ENCODE measurements around the gene CLCA4.

Gene CLCA4

DNA sequence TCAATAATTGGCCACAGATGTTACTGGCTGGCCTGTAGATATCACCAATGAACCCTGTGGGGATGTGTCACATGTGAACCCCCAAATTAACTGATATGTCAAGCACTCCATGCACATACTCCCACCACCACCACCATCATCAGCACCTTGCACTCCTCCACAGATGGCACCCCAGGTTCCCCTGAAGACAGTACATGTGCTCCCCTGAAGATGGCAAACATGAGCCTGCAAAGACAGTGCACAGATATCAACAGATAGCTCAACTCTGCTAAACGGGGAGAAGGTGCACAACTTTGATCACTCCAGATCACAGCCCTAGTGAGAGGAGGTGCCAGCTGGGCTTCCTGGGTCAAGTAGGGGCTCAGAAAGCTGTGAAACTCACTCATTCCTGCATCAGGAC, 74.4 kb downstream of the CLCA4 start:
- DNase-seq (ENCODE audit: extremely low read depth, low read depth), result no peak
- H3K4me3 ChIP-seq (replicated peaks; ENCODE audit: low read depth, low read length), result no peak overlapping the region
- TF ChIP-seq, protein P1, sequence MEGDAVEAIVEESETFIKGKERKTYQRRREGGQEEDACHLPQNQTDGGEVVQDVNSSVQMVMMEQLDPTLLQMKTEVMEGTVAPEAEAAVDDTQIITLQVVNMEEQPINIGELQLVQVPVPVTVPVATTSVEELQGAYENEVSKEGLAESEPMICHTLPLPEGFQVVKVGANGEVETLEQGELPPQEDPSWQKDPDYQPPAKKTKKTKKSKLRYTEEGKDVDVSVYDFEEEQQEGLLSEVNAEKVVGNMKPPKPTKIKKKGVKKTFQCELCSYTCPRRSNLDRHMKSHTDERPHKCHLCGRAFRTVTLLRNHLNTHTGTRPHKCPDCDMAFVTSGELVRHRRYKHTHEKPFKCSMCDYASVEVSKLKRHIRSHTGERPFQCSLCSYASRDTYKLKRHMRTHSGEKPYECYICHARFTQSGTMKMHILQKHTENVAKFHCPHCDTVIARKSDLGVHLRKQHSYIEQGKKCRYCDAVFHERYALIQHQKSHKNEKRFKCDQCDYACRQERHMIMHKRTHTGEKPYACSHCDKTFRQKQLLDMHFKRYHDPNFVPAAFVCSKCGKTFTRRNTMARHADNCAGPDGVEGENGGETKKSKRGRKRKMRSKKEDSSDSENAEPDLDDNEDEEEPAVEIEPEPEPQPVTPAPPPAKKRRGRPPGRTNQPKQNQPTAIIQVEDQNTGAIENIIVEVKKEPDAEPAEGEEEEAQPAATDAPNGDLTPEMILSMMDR (IDR thresholded peaks at IDR 0.05; ENCODE audit: low read depth, low read length, missing control alignments), result no peak
